DMS114 treated with DMSO at 0.1 percent for 48 hours (cell line): ENCODE data around the gene ETDA.
"Not testable (repeated sequence)": the region's sequence is repeated elsewhere in the genome, so short reads cannot be mapped to it uniquely, and the experiment has no call there.

Experiments used
- DNase-seq: peaks from one replicate; lab custom pipeline; 2025; ENCODE audit not compliant: unreplicated experiment; lab: John Stamatoyannopoulos, UW

ETDA gene

GRCh38 chrX:135252011-135252518, at the start of gene ETDA:
TSS of gene ETDA (plus strand) at chrX:135252061. CDS start at chrX:135253277, 1,216 bp downstream.
- DNase-seq: not testable (repeated sequence)

- DNase-seq: not testable (repeated sequence)
Measured at GRCh38 chrX:135206427-135206826, 45.4 kb upstream of the ETDA start.

- no peak for DNase-seq
Measured at GRCh38 chrX:135213200-135213844, 38.5 kb upstream of the ETDA start.

- DNase-seq: not testable (repeated sequence)
Measured at GRCh38 chrX:135245989-135246388, 5.9 kb upstream of the ETDA start.

GRCh38 chrX:135256087-135256684, 4.3 kb downstream of the ETDA start:
- DNase-seq: not testable (repeated sequence)

- DNase-seq: no peak
Measured at GRCh38 chrX:135256923-135257322, 5.1 kb downstream of the ETDA start.

GRCh38 chrX:135257469-135257868, 5.6 kb downstream of the ETDA start:
- DNase-seq: no peak

- DNase-seq: not testable (repeated sequence)
Measured at GRCh38 chrX:135260976-135261375, 9.1 kb downstream of the ETDA start.

GRCh38 chrX:135263376-135263775, 11.5 kb downstream of the ETDA start:
- not testable (repeated sequence) for DNase-seq

GRCh38 chrX:135264206-135264605, 12.3 kb downstream of the ETDA start:
- no peak for DNase-seq

- DNase-seq: no peak
Measured at GRCh38 chrX:135273162-135273561, 21.3 kb downstream of the ETDA start.

GRCh38 chrX:135275973-135276372, 24.1 kb downstream of the ETDA start:
- no peak for DNase-seq

GRCh38 chrX:135287266-135287823, 35.5 kb downstream of the ETDA start:
- no peak for DNase-seq

- DNase-seq: no peak
Measured at GRCh38 chrX:135295238-135295943, 43.5 kb downstream of the ETDA start.

- DNase-seq: no peak
Measured at GRCh38 chrX:135295944-135296305, 44.1 kb downstream of the ETDA start.

- no peak for DNase-seq
Measured at GRCh38 chrX:135302269-135302873, 50.5 kb downstream of the ETDA start.
